Measurements from ENCODE around the gene PRR20D. TPM values are rescaled to one million over a fixed set of nuclear protein-coding genes. Genes with fewer than 3 reads are reported as not detected.
"Not testable (repeated sequence)": the region's sequence is repeated elsewhere in the genome, so short reads cannot be mapped to it uniquely, and the experiment has no call there.

Gene PRR20D
- total RNA-seq (2013; cell fraction: nucleolus; rRNA removed): not detected in 2 replicates
- total RNA-seq (2014; rRNA removed) (not detected in 2 replicates), total RNA-seq (2014; rRNA removed; fragmentation: Illumina TruSeq; extraction: Trizol) (not detected in 2 replicates), total RNA-seq (2021) (not detected in 2 replicates), polyA plus RNA-seq (2011; rRNA removed) (not detected in 2 replicates), polyA plus RNA-seq (2014; fragmentation: Illumina TruSeq; extraction: Trizol) (not detected in 2 replicates), polyA plus RNA-seq (2014; fragmentation: Nextera tagmentation; extraction: Ambion mirVana) (not detected), polyA plus RNA-seq (2014; rRNA removed) (not detected in 2 replicates), polyA plus RNA-seq (2016; fragmentation: Nextera tagmentation; extraction: Ambion mirVana) (not detected), polyA minus RNA-seq (2011; rRNA and poly(A)+ RNA removed) (not detected in 2 replicates), Bru-seq, nascent RNA (not detected), BruChase-seq, experiment 1, labeled RNA remaining after a 6-hour chase (not detected), BruChase-seq, experiment 2, labeled RNA remaining after a 2-hour chase (not detected)
- not detected for polyA plus RNA-seq (2011; ENCODE audit: low read depth)
- not detected in 2 replicates for polyA plus RNA-seq (2011; cell fraction: cytosol; rRNA removed)
- polyA plus RNA-seq (2011; cell fraction: nucleus; rRNA removed): not detected in 2 replicates
- not detected in 2 replicates for polyA plus RNA-seq (2012)
- polyA minus RNA-seq (2011; cell fraction: cytosol; rRNA and poly(A)+ RNA removed): not detected in 2 replicates
- not detected in 2 replicates for polyA minus RNA-seq (2011; cell fraction: nucleus; rRNA and poly(A)+ RNA removed)
- long read RNA-seq, experiment 1: 0 reads
- long read RNA-seq, experiment 2: 0 reads

DNA sequence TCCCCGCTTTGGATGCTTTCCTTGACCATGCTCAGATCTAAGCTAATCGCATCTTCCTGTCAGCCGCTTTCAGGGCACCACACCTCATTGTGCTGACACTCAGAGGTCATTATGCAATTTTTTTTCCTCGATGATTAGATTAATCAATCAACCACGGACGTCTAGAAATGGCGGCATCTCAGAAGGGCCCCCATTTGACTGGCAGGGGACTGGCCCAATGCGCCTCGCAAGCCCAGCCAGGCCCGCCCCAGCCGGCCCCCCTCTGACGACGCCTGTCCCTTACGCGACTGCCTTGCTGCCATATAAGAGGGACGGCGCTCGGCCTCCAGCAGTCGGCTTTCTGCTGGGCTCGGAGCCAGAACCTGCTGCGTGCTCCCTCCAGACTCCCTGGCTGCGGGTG lies at the start of gene PRR20D:
PRR20D (plus strand) TSS at position 301 of the 400 bp plus-strand sequence. CDS start 387 bp downstream, outside the sequence.
- H3K36me3 ChIP-seq (ENCODE audit: control insufficient read depth in 2 of 2, insufficient read depth in 2 of 2, low read length in 1 of 2); H3K4me1 ChIP-seq (ENCODE audit: control insufficient read depth, insufficient read depth, low read length); H2AFZ ChIP-seq (ENCODE audit: control insufficient read depth, low read depth, low read length); H3K27ac ChIP-seq (ENCODE audit: control insufficient read depth, insufficient read depth); H3K9me3 ChIP-seq (replicated peaks; ENCODE audit: control insufficient read depth, insufficient read depth, low read length); RAD21 ChIA-PET (ENCODE audit: unreplicated experiment); H3K9ac ChIP-seq (ENCODE audit: control insufficient read depth, insufficient read depth, low read length); POLR2A ChIA-PET; H3K27me3 ChIP-seq (replicated peaks in 1 of 2; ENCODE audit: control insufficient read depth in 2 of 2, insufficient read depth in 2 of 2, low read length in 1 of 2); ATAC-seq; DNase-seq (ENCODE audit: low read depth, low spot score); H4K20me1 ChIP-seq (ENCODE audit: control insufficient read depth, insufficient read depth); CTCF ChIA-PET; in situ Hi-C loops (cut with MboI); FAIRE-seq; BruUV-seq (replicated peaks); H3K79me2 ChIP-seq (ENCODE audit: control insufficient read depth, insufficient read depth, low read length); SMC1A ChIA-PET (ENCODE audit: uncharacterized antibody, unreplicated experiment); intact Hi-C loops (cut with micrococcal nuclease; ENCODE audit: unreplicated experiment); H3K4me2 ChIP-seq (ENCODE audit: control insufficient read depth, insufficient read depth); H3K4me3 ChIP-seq: not testable (repeated sequence)
- no CpG with 5 or more reads among the region's 22 CpGs for WGBS (ENCODE audit: insufficient coverage, insufficient replicate concordance, low lambda C conversion rate, missing lambda C conversion rate)

DNA sequence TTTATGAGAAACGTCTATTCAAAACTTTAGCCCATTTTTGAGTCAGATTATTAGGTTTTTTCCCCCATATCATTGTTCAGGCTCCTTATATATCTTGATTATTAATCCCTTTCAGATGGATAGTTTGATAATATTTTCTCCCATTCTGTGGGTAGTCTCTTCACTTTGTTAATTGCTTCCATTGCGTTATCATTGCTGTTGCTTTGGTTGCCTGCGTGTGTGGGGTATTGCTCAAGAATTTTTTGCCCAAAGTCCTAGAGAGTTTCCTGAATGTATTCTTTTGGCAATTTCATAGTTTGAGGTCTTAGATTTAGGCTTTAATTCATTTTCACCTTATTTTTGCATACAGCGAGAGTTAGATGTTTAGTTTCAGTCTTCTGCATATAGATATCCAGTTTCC lies 45.5 kb upstream of the PRR20D start:
- Histone ChIP-seq H3K79me2 (ENCODE audit: control insufficient read depth, insufficient read depth, low read length) (no peaks in the 10 kb centered on the region), H4K20me1 (ENCODE audit: control insufficient read depth, insufficient read depth) (no peaks in the 10 kb centered on the region), H3K36me3 (ENCODE audit: control insufficient read depth in 2 of 2, insufficient read depth in 2 of 2, low read length in 1 of 2) (no peaks in the 10 kb centered on the region), H3K27me3 (replicated peaks in 1 of 2; ENCODE audit: control insufficient read depth in 2 of 2, insufficient read depth in 2 of 2, low read length in 1 of 2) (no peaks in the 10 kb centered on the region), H3K27ac (ENCODE audit: control insufficient read depth, insufficient read depth) (no peak overlapping the region), H3K9me3 (replicated peaks; ENCODE audit: control insufficient read depth, insufficient read depth, low read length) (no peaks in the 10 kb centered on the region; the same call in 2 of the 3 replicates), H3K9ac (ENCODE audit: control insufficient read depth, insufficient read depth, low read length) (no peak overlapping the region), H3K4me1 (ENCODE audit: control insufficient read depth, insufficient read depth, low read length) (no peaks in the 10 kb centered on the region), H3K4me3 (no peak overlapping the region), H3K4me2 (ENCODE audit: control insufficient read depth, insufficient read depth) (no peak overlapping the region), H2AFZ (ENCODE audit: control insufficient read depth, low read depth, low read length) (no peak overlapping the region)
- ATAC-seq (no peak), DNase-seq (ENCODE audit: low read depth, low spot score) (no peak), FAIRE-seq (no peak)
- WGBS (ENCODE audit: insufficient coverage, insufficient replicate concordance, low lambda C conversion rate, missing lambda C conversion rate): 45% methylated on average over 4 of the region's 4 CpGs
- intact Hi-C loops (cut with micrococcal nuclease; ENCODE audit: unreplicated experiment) (no loop called here), in situ Hi-C loops (cut with MboI) (loop anchor here (25.0 kb wide), 1 partner anchor 97 kb away; no protein-coding TSS in a partner anchor)
- BruUV-seq (replicated peaks): no TSS peak
- ChIA-PET RAD21 (ENCODE audit: unreplicated experiment) (no interaction called here), POLR2A (no interaction called here), SMC1A (ENCODE audit: uncharacterized antibody, unreplicated experiment) (no interaction called here), CTCF (no interaction called here)
- no peak for TF ChIP-seq BHLHE40 (IDR thresholded peaks at IDR 0.05; ENCODE audit: borderline replicate concordance in 1 of 2, low read depth in 2 of 2, low read length in 1 of 2)
- TF ChIP-seq HDGF (IDR thresholded peaks at IDR 0.05): no peak

Data from GM12878 (cell line).